KG1 (cell line): ENCODE data around the gene TSKU.
"Not testable (repeated sequence)": the region's sequence is repeated elsewhere in the genome, so short reads cannot be mapped to it uniquely, and the experiment has no call there.

Experiments
- DNase-seq: peaks from one replicate; lab custom pipeline; 2025; lab: John Stamatoyannopoulos, UW

Gene TSKU

DNA sequence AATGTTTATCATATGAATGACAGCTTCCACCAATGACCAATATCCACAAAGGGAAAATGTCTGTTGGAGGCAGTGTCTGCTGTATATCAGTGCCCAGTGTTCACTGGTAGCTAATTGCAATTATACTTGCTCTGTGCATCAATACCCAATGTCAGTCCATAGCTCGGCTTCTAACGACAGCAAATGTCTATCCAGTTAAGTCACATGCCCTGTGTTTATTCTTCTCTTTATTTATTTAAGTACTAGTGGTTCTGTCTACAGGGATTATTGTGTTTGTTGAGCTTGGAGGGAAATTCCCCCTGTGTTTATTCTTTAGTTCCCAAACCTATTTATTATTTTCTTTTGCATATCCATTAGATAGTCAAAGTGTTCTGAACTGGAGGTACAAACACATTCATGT, 18.6 kb downstream of the TSKU start:
- DNase-seq, result no peak

DNA sequence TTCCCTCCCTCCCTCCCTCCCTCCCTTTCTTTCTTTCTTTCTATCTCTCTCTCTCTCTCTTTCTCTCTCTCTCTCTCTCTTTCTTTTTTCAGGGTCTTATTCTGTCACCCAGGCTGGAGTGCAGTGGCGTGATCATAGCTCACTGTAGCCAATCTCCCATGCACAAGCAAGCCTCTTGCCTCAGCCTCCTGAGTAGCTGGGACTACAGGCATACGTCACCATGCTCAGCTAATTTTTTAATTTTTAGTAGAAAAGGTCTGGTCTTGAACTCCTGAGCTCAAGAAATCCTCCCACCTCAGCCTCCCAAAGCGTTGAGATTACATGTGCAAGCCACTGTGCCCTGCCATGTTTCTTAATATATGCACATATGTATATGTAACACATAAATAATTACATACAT, 19.0 kb downstream of the TSKU start:
- no peak for DNase-seq

DNA sequence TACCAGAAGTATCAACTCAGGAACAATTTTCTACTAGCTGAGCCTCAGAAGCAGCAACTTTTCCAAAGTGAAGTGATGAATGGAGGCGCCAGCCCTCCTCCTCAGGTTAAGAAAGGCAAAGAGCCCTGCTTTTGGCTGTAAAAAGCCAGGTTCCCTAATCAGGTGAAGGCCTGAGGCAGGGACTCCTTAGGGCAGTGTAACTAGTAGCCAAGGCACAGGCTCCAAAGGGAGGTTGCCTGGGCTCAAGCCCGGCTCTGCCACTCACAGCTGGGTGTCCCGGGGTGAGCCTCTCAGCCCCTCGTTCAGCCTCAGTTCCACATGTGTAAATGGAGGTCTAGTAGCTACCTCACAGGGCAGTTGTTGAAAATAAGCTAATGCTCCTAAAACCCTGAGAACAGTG, 19.5 kb downstream of the TSKU start:
- DNase-seq, result no peak

DNA sequence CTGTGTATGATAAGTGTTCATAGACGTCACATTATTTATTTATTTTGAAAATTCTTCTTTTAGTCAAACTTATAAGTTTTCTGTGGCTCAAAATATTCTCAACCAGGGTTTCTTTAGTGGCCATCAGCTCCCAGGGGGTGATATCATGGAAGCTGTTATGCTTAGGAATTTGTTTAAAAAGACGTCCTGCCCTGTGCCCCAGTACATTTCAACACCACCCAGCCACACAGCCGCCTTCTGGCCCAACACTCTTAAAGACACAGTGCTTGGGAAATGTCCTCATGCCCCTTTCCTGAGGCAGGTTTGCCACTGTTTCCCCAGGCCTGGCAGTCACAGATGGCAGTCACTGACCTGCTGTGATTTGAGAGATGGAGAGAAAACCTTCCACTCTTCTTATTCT, 19.9 kb downstream of the TSKU start:
- no peak for DNase-seq

DNA sequence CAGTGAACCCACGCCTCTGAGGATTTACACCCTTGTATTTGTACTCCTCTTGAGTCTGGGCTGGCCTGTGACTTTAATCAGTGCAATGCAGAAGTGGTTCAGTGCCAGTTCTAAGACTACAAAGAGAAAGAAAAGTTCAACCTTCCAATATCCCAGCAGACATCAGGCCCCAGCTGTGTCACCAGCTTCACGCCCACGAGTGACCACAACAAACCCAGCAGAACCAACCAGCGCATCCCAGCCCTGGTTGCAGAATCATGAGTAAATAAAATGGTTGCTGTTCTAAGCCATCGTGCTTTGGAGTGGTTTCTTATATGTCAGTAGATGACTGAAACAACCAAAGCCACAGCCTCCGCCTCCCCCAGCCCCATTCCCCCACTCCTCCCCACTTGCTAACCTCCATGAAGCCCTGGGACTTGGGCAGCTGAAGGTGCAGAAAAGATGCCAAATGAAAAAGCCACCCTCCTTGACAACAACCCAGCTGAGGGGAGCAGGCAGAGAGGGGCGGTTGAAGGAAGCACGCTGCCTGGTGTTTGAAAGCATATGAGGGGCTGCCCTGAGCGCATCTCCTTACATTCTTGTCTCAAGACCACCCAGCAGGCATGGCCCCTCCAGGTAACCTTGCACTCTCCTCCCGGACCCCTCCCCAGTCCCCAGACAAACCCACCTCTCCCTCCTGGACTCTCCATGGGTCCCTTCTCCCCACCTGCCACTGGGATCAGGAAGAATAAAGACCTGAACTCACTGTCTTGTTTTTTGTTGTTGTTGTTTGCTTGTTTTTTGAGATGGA, 20.9 kb downstream of the TSKU start:
- DNase-seq, result no peak

DNA sequence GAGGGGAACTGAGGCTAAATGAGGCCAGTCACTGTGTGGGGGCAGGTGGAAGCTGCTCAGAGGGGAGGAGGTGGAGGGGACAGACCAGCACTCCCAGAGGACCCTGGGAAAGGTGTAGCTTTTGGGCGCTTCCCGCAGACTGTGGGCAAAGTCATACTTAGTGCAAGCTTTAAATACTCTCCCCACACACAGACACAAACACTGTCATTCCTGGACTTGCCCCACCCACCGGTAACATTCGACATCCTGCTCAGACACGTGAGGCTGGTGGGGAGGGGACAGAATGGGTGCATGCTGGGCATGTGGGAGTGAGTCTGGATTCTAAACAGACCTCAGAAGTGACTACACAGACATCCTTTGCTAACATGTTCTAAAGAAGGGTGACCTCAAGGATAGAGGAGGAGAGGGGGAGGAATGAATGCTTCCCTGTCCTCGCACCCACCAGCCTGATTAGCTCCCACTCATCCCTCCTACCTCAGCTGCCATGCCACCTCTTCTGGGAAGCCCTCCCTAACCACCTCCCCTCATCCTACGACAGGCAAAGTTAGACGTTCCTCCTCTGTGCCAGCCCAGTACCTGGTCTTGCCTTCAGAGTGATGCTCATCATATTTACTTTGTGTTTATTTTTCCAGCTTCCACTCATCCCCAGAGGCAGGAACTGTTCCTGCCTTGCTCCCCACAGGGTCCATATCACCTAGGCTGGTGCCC, 22.2 kb downstream of the TSKU start:
- DNase-seq, result no peak

DNA sequence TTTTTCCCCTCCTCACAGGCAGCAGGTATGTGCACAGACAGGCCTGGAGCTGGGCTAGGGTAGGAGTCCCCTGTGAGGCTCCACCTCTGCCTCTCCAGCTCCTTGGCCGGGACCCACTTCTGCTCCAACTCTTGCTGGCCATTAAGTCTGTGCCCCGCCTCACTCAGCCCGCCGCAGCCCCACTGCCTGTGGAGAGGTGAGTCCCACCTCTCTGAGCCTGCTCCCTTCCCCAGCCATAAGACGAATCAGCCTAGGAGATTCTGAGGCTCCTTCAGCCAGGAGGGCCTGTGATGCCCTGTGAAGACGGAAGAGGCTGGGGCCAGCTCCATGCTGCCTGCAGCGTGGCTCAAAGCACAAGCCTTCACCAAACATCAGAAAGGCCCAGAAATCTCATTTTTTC, 23.0 kb downstream of the TSKU start:
- DNase-seq, result no peak

DNA sequence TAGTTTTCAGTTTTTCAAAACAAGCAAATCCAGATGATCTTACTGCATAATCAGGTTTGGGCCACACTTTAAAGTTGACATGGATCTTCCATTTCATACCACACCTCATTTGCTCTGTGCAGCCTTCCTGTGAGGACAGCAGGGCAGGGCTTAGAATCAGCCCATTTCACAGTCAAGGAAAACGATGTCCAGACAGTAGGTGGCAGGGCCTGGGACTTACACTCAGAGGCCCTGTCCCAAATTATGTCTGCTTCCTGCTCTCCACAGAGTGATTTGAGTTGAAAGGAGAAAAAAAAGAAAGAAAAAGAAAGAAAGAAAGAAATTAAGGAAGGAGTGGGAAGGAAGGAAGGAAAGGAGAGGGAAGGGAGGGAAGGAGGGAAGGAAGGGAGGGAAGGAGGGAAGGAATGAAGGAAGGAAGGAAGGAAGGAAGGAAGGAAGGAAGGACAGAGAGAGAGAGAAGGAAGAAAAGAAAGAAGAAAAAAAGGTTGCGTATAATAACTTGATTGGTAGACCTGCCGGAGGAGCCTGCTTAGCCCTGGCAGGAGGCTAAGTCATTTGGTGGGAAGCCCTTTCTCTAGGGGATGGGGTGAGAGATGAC, 23.6 kb downstream of the TSKU start:
- no peak for DNase-seq

DNA sequence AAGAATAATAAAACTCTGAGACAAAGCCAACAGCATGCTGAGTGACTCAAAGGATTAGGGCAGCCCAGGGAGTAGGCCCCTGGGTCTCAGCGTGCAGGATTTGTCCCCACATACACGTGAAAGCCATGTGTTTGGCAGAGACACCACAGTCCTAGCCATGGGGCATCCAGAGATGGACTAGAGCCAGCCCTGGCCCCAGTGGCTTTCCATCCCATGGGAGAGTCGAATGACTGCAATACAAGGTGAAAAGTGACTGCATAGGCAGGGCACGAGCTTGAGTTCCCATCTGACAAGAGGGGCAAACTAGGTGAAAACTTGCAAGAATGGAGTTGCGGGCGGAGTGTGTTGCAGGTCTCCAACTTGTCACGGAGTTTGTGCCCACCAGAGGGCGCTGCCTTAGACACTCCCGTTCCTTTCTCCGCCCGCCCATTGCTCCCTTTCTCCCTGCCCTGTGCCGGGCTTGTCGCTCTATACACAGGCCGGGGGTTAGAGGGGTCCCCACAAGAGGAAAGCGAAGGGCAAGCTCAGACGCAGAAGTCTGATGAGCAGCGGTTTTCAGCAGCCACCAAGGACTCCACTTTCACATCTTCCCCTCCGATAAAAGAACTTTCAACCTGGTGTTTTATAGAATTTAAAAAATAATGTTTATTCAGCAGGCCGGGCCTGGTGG, 24.2 kb downstream of the TSKU start:
- DNase-seq, result peak; percentile 76

DNA sequence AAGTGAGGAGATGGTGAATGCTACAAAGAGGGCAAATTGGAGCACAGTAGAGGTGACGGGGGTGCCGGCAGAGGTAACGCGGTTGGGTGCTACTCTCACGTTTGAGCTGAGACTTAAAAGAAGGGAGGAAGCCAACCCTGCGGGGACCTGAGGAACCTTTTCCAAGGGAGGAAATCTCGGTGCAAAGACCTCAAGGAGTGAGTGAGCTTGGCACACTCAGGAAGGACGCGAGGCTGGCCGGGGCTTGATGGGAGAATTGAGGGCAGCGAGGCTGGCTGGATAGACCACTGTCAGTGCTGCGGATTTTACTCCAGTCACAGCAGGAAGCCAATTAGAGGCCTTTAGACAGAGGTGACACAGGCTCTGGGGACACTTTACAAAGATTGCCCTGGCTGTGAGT, 25.0 kb downstream of the TSKU start:
- DNase-seq, result no peak

DNA sequence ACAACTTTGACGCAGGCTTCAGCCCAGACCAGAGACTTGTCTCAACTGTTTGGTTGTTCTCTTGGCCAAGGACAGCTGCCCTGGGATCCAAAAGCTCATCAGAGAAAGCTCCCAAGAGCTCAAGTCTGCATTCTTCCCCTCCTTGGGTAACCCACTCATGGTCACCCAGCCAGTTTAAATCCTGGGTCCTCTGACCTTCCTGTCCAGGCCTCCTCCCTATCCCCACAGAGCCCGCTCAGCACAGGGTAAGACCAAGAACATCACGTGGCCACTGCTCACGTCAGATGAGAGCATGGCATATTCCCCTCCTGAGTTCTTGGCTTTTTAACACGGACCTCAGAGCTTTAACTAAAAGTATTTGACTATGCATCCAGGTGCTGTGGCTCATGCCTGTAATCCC, 25.8 kb downstream of the TSKU start:
- no peak for DNase-seq

DNA sequence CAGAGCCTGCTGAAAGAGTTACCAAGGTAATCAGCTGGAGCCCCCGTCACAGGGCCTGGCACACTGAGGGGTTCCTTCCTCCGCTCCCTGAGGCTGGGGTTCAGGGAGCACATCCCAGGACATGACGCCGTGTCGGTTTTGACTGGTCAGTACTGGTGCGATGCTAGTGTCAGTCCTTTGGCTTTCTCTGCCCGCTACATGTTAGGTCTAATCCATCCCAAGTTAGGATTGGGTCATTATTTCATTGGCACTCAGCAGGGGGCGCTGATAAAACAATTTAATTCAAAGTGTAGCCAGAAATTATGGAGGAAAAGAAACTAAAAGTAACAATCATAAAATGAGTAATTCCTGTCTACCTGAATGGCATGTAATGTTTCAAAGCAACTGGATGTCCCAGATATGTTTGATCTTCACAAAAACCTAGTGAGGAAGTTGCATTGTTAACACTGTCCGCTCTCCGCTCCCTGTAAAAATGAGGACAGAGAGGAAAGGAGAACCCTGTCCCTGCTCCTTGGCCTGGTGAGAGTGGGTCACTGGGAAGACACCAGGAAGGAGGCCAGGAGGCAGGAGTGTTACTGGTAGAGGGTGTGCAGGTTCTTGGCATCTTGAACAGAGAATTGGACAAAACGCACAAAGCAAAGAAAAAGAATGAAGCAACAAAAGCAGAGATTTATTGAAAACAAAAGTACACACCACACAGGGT, 27.1 kb downstream of the TSKU start:
- peak; percentile 64 for DNase-seq

DNA sequence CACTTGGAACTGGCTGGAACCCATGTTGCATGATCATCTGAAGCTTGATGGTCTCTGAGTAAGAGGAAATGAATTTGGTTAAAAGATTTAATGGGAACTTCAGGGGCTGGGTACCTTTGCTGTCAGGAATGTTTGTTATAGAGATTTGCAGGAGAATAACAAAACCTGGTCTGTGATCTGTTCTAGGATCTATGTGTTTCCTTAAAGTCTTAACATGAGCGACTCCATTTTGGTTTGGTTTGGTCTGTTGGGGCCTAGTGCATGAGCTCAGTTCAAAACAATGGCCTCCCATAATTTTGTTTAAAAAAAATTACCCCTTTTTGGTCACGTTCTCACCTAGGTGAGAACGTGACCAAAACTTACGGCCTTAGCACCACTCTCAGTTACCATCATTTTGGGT, 28.1 kb downstream of the TSKU start:
- DNase-seq, result no peak

DNA sequence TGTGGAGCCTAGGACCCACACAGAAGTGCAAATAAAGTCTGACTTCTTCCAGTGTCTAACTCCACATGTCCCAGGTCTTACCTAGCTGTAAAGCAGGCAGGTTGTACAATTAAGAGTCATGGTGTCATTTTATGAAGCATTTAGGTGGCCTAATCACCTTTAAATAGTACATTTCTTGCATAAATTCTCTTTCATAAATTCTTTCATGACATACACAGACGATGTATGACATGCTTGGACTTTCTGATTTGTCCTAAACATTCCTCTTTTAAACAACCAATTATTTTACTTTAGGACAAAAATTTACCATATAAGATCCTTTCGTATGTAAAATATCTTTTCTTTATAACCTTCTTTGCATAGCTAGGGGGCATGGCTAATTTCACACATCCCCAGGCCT, 31.3 kb downstream of the TSKU start:
- no peak for DNase-seq

DNA sequence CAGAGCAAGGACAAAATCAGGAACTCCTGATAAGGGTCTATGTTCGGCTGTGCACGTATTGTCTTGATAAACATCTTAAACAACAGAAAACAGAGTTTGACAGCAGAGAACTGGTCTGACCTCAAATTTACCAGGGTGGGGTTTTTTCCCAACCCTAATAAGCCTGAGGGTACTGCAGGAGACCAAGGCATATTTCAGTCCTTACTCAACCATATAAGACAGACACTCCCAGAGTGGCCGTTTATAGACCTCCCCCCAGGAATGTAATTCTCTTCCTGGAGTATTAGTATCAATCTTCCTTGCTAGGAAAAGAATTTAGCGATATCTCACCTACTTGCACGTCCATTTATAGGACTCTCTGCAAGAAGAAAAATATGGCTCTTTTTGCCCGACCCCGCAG, 32.5 kb downstream of the TSKU start:
- not testable (repeated sequence) for DNase-seq

DNA sequence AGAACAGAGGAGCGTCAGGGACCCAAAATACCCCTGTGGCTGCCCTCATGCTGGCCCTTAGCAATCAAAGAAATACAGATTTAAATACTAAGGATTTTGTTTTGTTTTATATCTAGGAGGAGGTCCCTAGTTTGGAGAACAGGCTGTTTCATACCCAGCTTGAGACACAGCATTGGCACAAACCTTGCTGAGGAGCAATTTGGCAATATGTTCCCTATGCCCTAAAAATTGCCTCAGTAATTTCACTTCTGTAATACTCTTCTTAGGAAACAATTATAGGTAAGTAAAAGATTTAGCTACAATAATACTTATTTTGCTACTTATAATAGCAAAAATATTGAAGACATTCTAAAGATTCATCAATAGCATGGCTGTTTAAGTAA, 37.0 kb downstream of the TSKU start:
- no peak for DNase-seq

DNA sequence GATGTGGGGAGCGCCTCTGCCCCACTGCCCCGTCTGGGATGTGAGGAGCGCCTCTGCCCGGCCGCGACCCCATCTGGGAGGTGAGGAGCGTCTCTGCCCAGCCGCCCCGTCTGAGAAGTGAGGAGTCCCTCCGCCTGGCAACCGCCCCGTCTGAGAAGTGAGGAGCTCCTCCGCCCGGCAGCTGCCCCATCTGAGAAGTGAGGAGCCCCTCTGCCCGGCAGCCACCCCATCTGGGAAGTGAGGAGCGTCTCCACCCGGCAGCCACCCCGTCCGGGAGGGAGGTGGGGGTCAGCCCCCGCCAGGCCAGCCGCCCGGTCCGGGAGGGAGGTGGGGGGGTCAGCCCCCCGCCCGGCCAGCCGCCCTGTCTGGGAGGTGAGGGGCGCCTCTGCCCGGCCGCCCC, 38.2 kb downstream of the TSKU start:
- DNase-seq, result not testable (repeated sequence)

DNA sequence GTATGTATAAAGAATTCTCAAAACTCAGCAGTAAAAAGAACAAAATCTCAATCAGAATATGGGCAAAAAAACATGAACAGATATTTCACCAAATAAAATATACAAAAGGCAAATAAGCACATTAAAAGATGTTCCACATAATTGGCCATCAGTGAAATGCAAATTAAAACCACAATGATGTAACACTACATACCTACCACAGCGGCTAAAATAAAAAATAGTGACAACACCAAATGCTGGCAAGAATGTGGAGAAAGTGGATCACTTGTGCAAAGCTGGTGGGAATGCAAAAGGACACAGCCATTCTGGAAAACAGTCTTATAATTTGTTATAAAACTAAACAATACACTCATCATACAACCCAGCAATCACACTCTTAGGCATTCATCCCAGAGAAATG, 39.2 kb downstream of the TSKU start:
- no peak for DNase-seq

DNA sequence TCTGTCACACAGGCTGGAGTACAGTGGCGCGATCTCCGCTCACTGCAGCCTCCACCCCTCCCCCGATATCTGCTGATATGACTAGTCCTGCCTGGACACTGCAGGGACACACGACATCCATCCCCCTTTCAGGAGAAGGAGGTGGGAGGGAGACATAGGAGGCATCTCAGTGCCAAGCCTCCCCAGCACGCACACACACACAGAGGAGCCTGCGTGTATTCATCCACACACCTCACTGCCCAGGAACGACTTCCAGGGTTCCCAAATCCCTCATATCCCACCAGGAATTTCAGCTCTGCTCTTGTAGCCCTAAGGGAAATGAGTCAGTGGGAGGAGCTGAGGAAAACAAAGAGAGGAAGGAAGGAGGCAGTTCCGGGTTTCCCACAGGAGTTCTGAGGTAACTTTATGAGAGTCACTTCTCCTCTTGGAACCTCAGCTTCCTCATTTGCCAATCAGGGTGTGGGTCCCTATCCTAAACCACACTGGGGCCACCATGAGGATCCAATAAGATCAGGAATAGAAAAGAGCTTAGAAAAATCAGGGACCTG, 40.4 kb downstream of the TSKU start:
- no peak for DNase-seq

DNA sequence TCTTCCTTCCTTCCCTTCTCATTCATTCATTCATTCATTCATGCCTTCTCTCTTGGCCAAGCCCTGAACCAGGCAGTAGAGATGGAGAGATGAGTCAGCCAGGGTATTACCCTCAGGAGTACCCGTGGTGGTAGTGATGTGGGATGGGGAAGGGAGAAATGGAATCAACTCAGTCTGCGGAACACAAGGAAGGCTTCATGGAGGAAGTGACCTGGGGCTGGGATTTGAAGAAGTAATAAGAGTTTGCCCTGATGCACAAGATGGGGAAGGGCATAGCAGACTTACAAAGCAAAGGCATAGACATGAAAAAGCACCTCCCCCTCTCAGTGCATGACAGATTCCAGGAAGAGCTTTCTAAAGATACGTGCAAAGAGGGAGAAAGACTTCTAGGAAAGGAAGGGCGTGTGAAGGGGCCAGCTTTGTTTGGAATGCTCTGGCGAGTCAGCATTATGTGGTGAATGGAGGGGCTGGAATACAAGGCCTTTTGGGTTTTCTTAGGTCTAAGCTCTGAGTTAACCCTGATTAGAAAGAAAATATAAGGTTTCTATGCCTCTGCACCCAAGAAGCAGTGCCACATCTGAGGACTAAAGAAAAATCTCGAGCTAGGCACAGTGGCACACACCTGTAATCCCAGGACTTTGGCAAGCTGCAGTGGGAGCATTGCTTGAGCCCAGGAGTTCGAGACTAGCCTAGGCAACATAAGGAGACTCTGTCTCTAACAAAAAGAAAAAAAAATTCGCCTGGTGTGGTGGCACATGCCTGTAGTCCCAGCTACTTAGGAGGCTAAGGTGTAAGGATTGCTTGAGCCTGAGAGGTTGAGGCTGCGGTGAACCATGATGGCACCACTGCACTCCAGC, 41.2 kb downstream of the TSKU start:
- no peak for DNase-seq
